Activated CD8-positive, alpha-beta T cell treated with anti-CD3 and anti-CD28 coated beads, Interleukin-2, amount 10 ng/mL, durations not matched to agents 7 days and 5 days (primary cell): ENCODE results near the gene PTGR2. TPM values are rescaled to one million over a fixed set of nuclear protein-coding genes. Genes with fewer than 3 reads are reported as not detected.

ENCODE experiments used
- ATAC-seq: fragments of 150-1000 bp; cut with Tn5 transposase; one replicate; pipeline ENCODE4 v1.10.0; 2021; ENCODE audit warnings: moderate library complexity
- CTCF ChIA-PET: fragments of 350-600 bp; sonication (Branson Sonifier 250); formaldehyde crosslinking; loops from one replicate; lab custom pipeline; 2021; ENCODE audit warnings: antibody characterized with exemption; lab: Charles Lee
- POLR2A ChIA-PET: fragments of 350-600 bp; sonication (Branson Sonifier 250); formaldehyde crosslinking; loops from one replicate; lab custom pipeline; 2021; ENCODE audit warnings: antibody characterized with exemption; lab: Charles Lee
- DNase-seq: peaks from one replicate; pipeline ENCODE4 v3.0.0-alpha.2; 2020
- H3K27ac Mint-ChIP-seq: one replicate; pipeline ENCODE4 v1.8.0; 2021; ENCODE audit warnings: mild to moderate bottlenecking, mixed read lengths
- H3K27me3 Mint-ChIP-seq: one replicate; pipeline ENCODE4 v1.8.0; 2021; ENCODE audit warnings: low read depth, mixed read lengths
- H3K36me3 Mint-ChIP-seq: one replicate; pipeline ENCODE4 v1.8.0; 2021; ENCODE audit warnings: low read depth, mixed read lengths
- H3K4me1 Mint-ChIP-seq: one replicate; pipeline ENCODE4 v1.8.0; 2021; ENCODE audit warnings: low read depth, mixed read lengths
- H3K4me3 Mint-ChIP-seq: one replicate; pipeline ENCODE4 v1.8.0; 2021; ENCODE audit warnings: mild to moderate bottlenecking, mixed read lengths
- H3K9me3 Mint-ChIP-seq: one replicate; pipeline ENCODE4 v1.8.0; 2022; ENCODE audit warnings: mixed read lengths; ENCODE audit not compliant: insufficient read depth
- total RNA-seq, 2 experiments: library from RNA; stranded (reverse); gene quantifications; one replicate each; pipeline ENCODE4 v1.2.3, GENCODE V29; 2021

The PTGR2 gene
- total RNA-seq, result 1 to 10 TPM; 1.4 to 1.8 TPM

- ChIA-PET POLR2A (interaction anchor here (0.5 to 2.2 kb wide), 8 partner anchors 35 to 1644 kb away, joined by 3 to 12 read pairs (median 3); partner anchors contain the start of gene ZNF410), CTCF (interaction anchor here (0.9 to 2.1 kb wide), 11 partner anchors 16 to 219 kb away, joined by 3 to 10 read pairs (median 3); no protein-coding TSS in a partner anchor)
- Mint-ChIP-seq H3K27me3 (peaks cover 4% of the 10 kb centered on the region), H3K9me3 (no peaks in the 10 kb centered on the region), H3K27ac (peak within 1 kb of the TSS; percentile 96), H3K36me3 (peaks cover 2% of the 10 kb centered on the region), H3K4me3 (peak within 1 kb of the TSS; percentile 96), H3K4me1 (peaks cover 24% of the 10 kb centered on the region)
- DNase-seq, result peak; percentile 93
- peak; percentile 98 for ATAC-seq
Observed at GRCh38 chr14:73851567-73852382, at the start of gene PTGR2. TSS of gene PTGR2 (plus strand) at chr14:73851831. CDS start at chr14:73858863, 7,032 bp downstream.

DNA sequence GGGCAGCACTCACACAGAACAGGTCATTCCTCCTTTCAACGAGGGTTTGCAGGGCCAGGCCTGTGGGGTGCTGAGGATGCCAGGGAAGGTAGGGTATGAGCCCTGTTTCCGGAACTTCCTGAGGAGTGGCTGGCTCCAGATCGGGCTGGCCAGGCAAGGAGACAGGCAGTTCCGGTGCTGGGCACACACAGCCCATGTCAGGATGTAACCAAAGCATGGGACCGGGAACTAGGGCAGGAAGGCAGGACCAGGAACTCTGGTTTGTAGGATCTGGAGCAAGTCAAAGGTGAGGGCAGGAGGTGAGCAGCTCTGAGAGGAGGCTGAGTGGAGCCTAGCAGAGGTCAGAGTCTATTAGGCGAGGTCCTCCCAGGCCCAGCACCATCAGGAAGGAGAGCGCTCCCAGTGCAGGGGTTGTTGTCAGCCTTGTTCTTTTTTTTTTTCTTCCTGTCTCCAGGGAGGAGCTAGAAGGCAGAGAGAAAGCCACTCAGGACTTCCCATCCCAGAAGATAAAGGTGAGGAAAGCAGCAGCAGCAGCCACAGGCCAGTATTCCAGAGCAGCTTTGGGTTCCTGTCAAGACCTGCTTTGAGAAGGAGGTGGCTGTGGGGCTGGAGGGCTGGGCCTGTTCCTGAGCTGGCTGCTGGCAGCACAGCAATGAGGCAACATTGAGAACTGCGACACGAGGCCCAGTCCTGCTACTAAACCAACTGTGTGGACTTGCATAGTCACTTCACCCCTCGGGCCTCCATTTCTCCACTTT lies 49.0 kb upstream of the PTGR2 start:
- Mint-ChIP-seq H3K36me3 (no peaks in the 10 kb centered on the region), H3K27ac (no peak overlapping the region), H3K27me3 (no peaks in the 10 kb centered on the region), H3K4me3 (no peak overlapping the region), H3K9me3 (no peaks in the 10 kb centered on the region), H3K4me1 (no peaks in the 10 kb centered on the region)
- ATAC-seq (no peak), DNase-seq (no peak)
- CTCF ChIA-PET, result interaction anchor here (0.6 to 1.4 kb wide), 2 partner anchors 9 to 73 kb away, joined by 3 to 4 read pairs; no protein-coding TSS in a partner anchor
- POLR2A ChIA-PET, result no interaction called here

- Mint-ChIP-seq H3K27ac (no peak overlapping the region), H3K4me1 (no peaks in the 10 kb centered on the region), H3K36me3 (no peaks in the 10 kb centered on the region), H3K4me3 (no peak overlapping the region), H3K27me3 (no peaks in the 10 kb centered on the region), H3K9me3 (no peaks in the 10 kb centered on the region)
- POLR2A ChIA-PET, result no interaction called here
- no peak for DNase-seq
- CTCF ChIA-PET, result interaction anchor here (1.1 kb wide), 1 partner anchor 15 kb away, joined by 3 read pairs; no protein-coding TSS in a partner anchor
- ATAC-seq, result no peak
Observed at GRCh38 chr14:73804636-73805035, 47.0 kb upstream of the PTGR2 start.

DNA sequence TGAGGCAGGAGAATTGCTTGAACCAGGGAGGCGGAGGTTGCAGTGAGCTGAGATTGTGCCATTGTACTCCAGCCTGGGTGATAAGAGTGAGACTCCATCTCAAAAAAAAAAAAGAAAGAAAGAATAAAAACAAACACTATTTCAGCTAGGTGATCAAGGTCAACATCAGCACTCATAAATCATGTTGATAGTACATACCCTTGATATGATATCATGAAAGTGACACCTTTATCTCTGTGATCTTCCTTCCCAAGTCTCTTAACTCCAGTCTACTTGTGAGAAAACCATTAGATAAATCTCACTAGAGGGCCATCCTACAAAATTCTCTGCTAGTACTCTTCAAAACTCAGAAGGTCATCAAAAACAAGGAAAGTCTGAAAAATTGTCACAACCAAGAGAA lies 44.2 kb upstream of the PTGR2 start:
- DNase-seq (no peak), ATAC-seq (no peak)
- CTCF ChIA-PET, result interaction anchor here (1.2 kb wide), 1 partner anchor 22 kb away, joined by 3 read pairs; no protein-coding TSS in a partner anchor
- Mint-ChIP-seq H3K36me3 (no peaks in the 10 kb centered on the region), H3K9me3 (no peaks in the 10 kb centered on the region), H3K27ac (no peak overlapping the region), H3K4me1 (peaks cover 8% of the 10 kb centered on the region), H3K27me3 (no peaks in the 10 kb centered on the region), H3K4me3 (no peak overlapping the region)
- POLR2A ChIA-PET, result no interaction called here

DNA sequence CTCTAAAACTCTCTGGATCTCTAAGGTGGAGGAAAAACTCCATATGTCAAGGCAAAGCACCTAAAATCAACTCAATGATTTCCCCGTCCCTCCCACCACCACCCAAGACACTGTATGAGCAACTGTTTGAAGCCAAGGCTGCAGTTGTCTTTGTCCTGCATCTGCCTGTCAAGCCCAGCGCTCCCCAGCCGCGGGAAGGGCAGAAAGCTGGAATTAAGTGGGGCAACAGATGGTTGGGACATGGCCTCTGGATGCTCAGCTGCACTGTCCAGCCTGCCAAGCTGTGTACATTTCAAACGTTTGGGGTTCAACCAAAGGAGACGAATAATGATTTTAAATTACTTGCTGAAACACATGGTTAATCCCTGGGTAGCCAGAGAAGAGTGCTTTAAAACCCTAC lies 42.2 kb upstream of the PTGR2 start:
- H3K9me3 Mint-ChIP-seq, result no peaks in the 10 kb centered on the region
- H3K27me3 Mint-ChIP-seq, result peaks cover 2% of the 10 kb centered on the region
- CTCF ChIA-PET, result interaction anchor here (0.8 to 1.1 kb wide), 2 partner anchors 50 to 82 kb away, joined by 3 read pairs; a partner anchor contains a TSS
- no peak overlapping the region for H3K27ac Mint-ChIP-seq
- peaks cover 12% of the 10 kb centered on the region for H3K4me1 Mint-ChIP-seq
- POLR2A ChIA-PET, result no interaction called here
- ATAC-seq (no peak), DNase-seq (no peak)
- no peak overlapping the region for H3K4me3 Mint-ChIP-seq
- no peaks in the 10 kb centered on the region for H3K36me3 Mint-ChIP-seq

DNA sequence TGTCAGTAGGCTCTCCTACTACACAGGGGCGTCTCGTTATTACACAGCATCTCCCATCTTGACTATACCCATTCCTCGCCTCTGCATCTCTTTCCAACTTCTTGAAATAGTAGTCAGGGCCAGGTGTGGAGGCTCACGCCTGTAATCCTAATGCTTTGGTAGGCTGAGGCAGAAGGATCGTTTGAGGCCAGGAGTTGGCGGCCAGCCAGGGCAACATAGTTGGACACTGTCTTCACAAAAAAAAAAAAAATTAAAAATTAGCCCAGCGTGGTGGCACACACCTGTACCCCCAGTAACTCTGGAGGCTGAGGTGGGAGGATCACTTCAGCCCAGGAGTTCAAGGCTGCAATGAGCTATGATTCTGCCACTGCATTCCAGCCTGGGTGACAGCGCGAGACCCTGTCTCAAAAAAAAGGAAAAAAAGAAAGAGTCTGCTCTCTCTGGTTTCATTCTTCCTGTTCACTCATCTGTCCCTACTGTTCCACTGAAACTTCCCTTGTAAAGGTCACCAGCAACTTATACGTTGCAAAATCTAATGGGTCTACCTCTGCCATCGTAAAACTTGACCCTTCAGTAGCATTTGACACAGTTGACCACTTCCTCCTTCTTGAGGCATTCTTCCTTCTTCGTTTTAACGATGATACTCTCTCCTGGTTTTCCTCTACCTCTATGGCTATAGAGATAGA lies 41.0 kb upstream of the PTGR2 start:
- ChIA-PET POLR2A (no interaction called here), CTCF (interaction anchor here (0.7 to 1.1 kb wide), 2 partner anchors 14 to 17 kb away, joined by 3 read pairs; no protein-coding TSS in a partner anchor)
- Mint-ChIP-seq H3K4me1 (peaks cover 14% of the 10 kb centered on the region), H3K27ac (no peak overlapping the region), H3K27me3 (peaks cover 3% of the 10 kb centered on the region), H3K9me3 (no peaks in the 10 kb centered on the region), H3K4me3 (no peak overlapping the region), H3K36me3 (no peaks in the 10 kb centered on the region)
- ATAC-seq, result no peak
- no peak for DNase-seq

DNA sequence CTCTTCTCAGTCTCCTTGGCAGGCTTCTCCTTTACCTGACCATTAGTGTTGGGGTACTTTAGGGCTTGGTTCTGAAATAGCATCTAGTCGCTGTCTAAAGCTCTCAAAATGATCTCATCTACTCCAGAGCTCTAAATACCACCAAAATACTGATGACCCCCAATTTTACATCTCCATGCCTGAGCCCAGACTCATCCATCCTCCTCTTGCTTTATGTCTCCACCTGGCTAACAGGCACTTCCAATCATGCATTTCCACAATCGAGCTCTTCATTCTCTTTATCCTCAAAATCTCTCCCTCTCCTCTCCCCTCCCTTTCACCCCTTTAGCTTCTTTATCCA lies 40.5 kb upstream of the PTGR2 start:
- Mint-ChIP-seq H3K27me3 (peaks cover 3% of the 10 kb centered on the region), H3K27ac (no peak overlapping the region), H3K4me3 (no peak overlapping the region), H3K4me1 (peaks cover 14% of the 10 kb centered on the region), H3K9me3 (no peaks in the 10 kb centered on the region), H3K36me3 (no peaks in the 10 kb centered on the region)
- DNase-seq (no peak), ATAC-seq (no peak)
- CTCF ChIA-PET, result interaction anchor here (0.7 to 1.1 kb wide), 3 partner anchors 13 to 16 kb away, joined by 3 read pairs; no protein-coding TSS in a partner anchor
- POLR2A ChIA-PET, result no interaction called here

- peaks cover 3% of the 10 kb centered on the region for H3K27me3 Mint-ChIP-seq
- DNase-seq (no peak), ATAC-seq (peak; percentile 27)
- H3K4me1 Mint-ChIP-seq, result peaks cover 14% of the 10 kb centered on the region
- H3K27ac Mint-ChIP-seq, result peak overlapping the region; percentile 44
- H3K4me3 Mint-ChIP-seq, result no peak overlapping the region
- ChIA-PET POLR2A (interaction anchor here (0.7 to 1.1 kb wide), 2 partner anchors 14 to 26 kb away, joined by 3 to 6 read pairs; no protein-coding TSS in a partner anchor), CTCF (interaction anchor here (0.7 to 1.4 kb wide), 3 partner anchors 14 to 85 kb away, joined by 3 to 4 read pairs (median 3); no protein-coding TSS in a partner anchor)
- H3K36me3 Mint-ChIP-seq, result no peaks in the 10 kb centered on the region
- H3K9me3 Mint-ChIP-seq, result no peaks in the 10 kb centered on the region
Observed at GRCh38 chr14:73814153-73814552, 37.5 kb upstream of the PTGR2 start.

DNA sequence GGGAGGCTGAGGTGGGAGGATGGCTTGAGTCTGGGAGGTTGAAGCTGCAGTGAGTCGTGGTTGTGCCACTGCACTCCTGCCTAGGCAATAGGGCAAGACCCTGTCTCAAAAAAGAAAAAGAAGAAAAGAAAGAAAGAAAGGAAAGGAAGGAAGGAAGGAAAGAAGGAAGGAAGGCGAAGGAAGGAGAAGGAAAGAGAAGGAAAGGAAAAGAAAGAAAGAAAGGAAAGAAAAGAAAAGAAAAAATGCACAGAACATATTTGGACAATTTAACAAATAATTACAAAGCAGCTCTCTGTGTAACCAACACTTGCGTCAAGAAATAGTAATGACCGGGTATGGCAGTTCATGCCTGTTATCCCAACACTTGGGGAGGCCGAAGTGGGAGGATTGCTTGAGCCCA lies 35.8 kb upstream of the PTGR2 start:
- ChIA-PET POLR2A (interaction anchor here (0.8 kb wide), 1 partner anchor 36 kb away, joined by 5 read pairs; the partner anchor contains the start of gene PTGR2), CTCF (no interaction called here)
- Mint-ChIP-seq H3K27ac (no peak overlapping the region), H3K4me3 (no peak overlapping the region), H3K4me1 (peaks cover 12% of the 10 kb centered on the region), H3K36me3 (no peaks in the 10 kb centered on the region), H3K27me3 (peaks cover 3% of the 10 kb centered on the region), H3K9me3 (no peaks in the 10 kb centered on the region)
- DNase-seq (no peak), ATAC-seq (no peak)

DNA sequence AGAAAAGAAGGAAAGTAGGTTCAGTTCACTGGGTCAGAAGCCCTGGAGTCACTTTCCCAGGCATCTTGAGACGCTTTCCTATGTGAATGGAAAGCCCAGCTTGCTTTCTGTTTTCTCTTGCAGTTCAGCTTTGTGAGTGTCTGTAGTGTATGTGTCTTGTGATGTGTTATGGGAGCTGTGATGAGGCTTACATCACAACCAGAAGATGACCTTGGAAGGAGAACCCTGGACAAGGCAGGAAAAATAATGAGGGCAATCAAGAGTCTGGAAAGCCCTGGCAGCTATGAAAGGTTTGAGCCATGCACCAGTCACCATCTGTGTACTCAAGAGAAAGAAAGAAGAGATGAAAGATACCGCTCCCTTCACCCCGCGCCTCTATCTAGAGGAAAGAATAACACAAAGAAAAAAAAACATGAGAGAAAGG lies 35.2 kb upstream of the PTGR2 start:
- H3K27me3 Mint-ChIP-seq, result peaks cover 3% of the 10 kb centered on the region
- DNase-seq (no peak), ATAC-seq (no peak)
- H3K4me3 Mint-ChIP-seq, result no peak overlapping the region
- H3K4me1 Mint-ChIP-seq, result peaks cover 7% of the 10 kb centered on the region
- ChIA-PET POLR2A (interaction anchor here (0.6 to 0.8 kb wide), 2 partner anchors 19 to 35 kb away, joined by 3 to 5 read pairs; partner anchors contain the start of gene PTGR2), CTCF (no interaction called here)
- H3K27ac Mint-ChIP-seq, result no peak overlapping the region
- no peaks in the 10 kb centered on the region for H3K9me3 Mint-ChIP-seq
- no peaks in the 10 kb centered on the region for H3K36me3 Mint-ChIP-seq
